HEK293 (cell line): ENCODE results near the gene PPP1R1A.
A peak's percentile ranks its signal among the peaks of the same experiment; 100 is the strongest.

Experiments used
- CTCF ChIA-PET: fragments of 350-600 bp; formaldehyde crosslinking; extraction: SDS; loops from one replicate; lab custom pipeline; 2021; ENCODE audit warnings: antibody characterized with exemption; lab: Yijun Ruan, JAX
- POLR2A ChIA-PET: fragments of 300-600 bp; formaldehyde crosslinking; extraction: SDS; loops from one replicate; lab custom pipeline; 2020; ENCODE audit warnings: antibody characterized with exemption, inconsistent platforms; lab: Yijun Ruan, JAX
- H3K27ac ChIP-seq: fragments of 200-500 bp; sonication (Bioruptor generic); 2 replicates; pipeline ENCODE4 v1.5.1; 2014; ENCODE audit warnings: low read depth, low read length, control low read depth, inconsistent platforms; ENCODE audit errors: extremely low read depth
- H3K36me3 ChIP-seq, 2 experiments: fragments of 200-500 bp in 1 of 2; sonication (Bioruptor generic) in 1 of 2; 1 replicate in 1 of 2; 2 replicates in 1 of 2; pipeline ENCODE4 v1.5.1; 2014 to 2017; ENCODE audit warnings: inconsistent platforms in 2 of 2, low read length in 2 of 2; ENCODE audit not compliant: control insufficient read depth in 2 of 2, insufficient read depth in 1 of 2
- H3K4me1 ChIP-seq: fragments of 200-500 bp; sonication (Bioruptor generic); 2 replicates; pipeline ENCODE4 v1.5.1; 2014; ENCODE audit warnings: mild to moderate bottlenecking, low read length, inconsistent platforms; ENCODE audit not compliant: control insufficient read depth, insufficient read depth
- H3K4me3 ChIP-seq: 2 replicates; pipeline ENCODE4 v1.5.1; 2011; ENCODE audit warnings: low read depth, mild to moderate bottlenecking, control low read depth, low read length, moderate library complexity
- H3K9me3 ChIP-seq: fragments of 200-500 bp; sonication (Bioruptor generic); 2 replicates; pipeline ENCODE4 v1.5.1; 2014; ENCODE audit warnings: low read depth, low read length, inconsistent platforms; ENCODE audit not compliant: control insufficient read depth, insufficient read depth
- GFI1B ChIP-seq: fragments of 450-650 bp; formaldehyde crosslinking; IDR thresholded peaks from 2 replicates; pipeline ENCODE4 v1.5.1; 2016; ENCODE audit warnings: missing biosample characterization, missing genetic modification characterization
- GLIS1 ChIP-seq: fragments of 450-650 bp; formaldehyde crosslinking; IDR thresholded peaks from 2 replicates; pipeline ENCODE4 v1.5.1; 2016; ENCODE audit warnings: missing biosample characterization, missing genetic modification characterization
- OSR2 ChIP-seq: fragments of 450-650 bp; formaldehyde crosslinking; IDR thresholded peaks from 2 replicates; pipeline ENCODE4 v1.5.1; 2016; ENCODE audit warnings: missing biosample characterization, missing genetic modification characterization
- SP7 ChIP-seq: fragments of 450-650 bp; formaldehyde crosslinking; IDR thresholded peaks from 2 replicates; pipeline ENCODE4 v1.5.1; 2016; ENCODE audit warnings: missing biosample characterization, missing genetic modification characterization
- ZBTB17 ChIP-seq: fragments of 450-650 bp; formaldehyde crosslinking; IDR thresholded peaks from 2 replicates; pipeline ENCODE4 v1.5.1; 2016; ENCODE audit warnings: missing biosample characterization, missing genetic modification characterization
- ZBTB21 ChIP-seq: fragments of 450-650 bp; formaldehyde crosslinking; IDR thresholded peaks from 2 replicates; pipeline ENCODE4 v1.5.1; 2017; ENCODE audit warnings: missing biosample characterization, missing genetic modification characterization
- ZFP69B ChIP-seq: fragments of 450-650 bp; formaldehyde crosslinking; IDR thresholded peaks from 2 replicates; pipeline ENCODE4 v1.5.1; 2016; ENCODE audit warnings: missing biosample characterization, missing genetic modification characterization
- ZNF10 ChIP-seq: fragments of 450-650 bp; formaldehyde crosslinking; IDR thresholded peaks from 2 replicates; pipeline ENCODE4 v1.5.1; 2017; ENCODE audit warnings: missing biosample characterization, missing genetic modification characterization
- ZNF133 ChIP-seq: fragments of 450-650 bp; formaldehyde crosslinking; IDR thresholded peaks from 2 replicates; pipeline ENCODE4 v1.5.1; 2016; ENCODE audit warnings: missing biosample characterization, missing genetic modification characterization
- ZNF292 ChIP-seq: fragments of 450-650 bp; formaldehyde crosslinking; IDR thresholded peaks from 2 replicates; pipeline ENCODE4 v1.5.1; 2016; ENCODE audit warnings: low read depth, missing biosample characterization, missing genetic modification characterization, borderline replicate concordance
- ZNF341 ChIP-seq: fragments of 450-650 bp; formaldehyde crosslinking; IDR thresholded peaks from 2 replicates; pipeline ENCODE4; 2016; ENCODE audit warnings: low read depth, missing biosample characterization, missing genetic modification characterization
- ZNF354C ChIP-seq: fragments of 450-650 bp; formaldehyde crosslinking; IDR thresholded peaks from 2 replicates; pipeline ENCODE4 v1.5.1; 2016; ENCODE audit warnings: missing biosample characterization, missing genetic modification characterization, low read depth, borderline replicate concordance
- ZNF366 ChIP-seq: fragments of 450-650 bp; formaldehyde crosslinking; conservative IDR thresholded peaks from 2 replicates; pipeline ENCODE4 v1.5.1; 2016; ENCODE audit warnings: missing biosample characterization, missing genetic modification characterization
- ZNF37A ChIP-seq: fragments of 450-650 bp; IDR thresholded peaks from 2 replicates; pipeline ENCODE4 v1.5.1; 2018; ENCODE audit warnings: missing biosample characterization, missing genetic modification characterization
- ZNF416 ChIP-seq: fragments of 450-650 bp; formaldehyde crosslinking; IDR thresholded peaks from 2 replicates; pipeline ENCODE4 v1.5.1; 2016; ENCODE audit warnings: missing biosample characterization, missing genetic modification characterization
- ZNF549 ChIP-seq: fragments of 450-650 bp; IDR thresholded peaks from 2 replicates; pipeline ENCODE4 v1.5.1; 2018; ENCODE audit warnings: missing biosample characterization, missing genetic modification characterization, mild to moderate bottlenecking, inconsistent platforms, moderate library complexity
- ZNF558 ChIP-seq: fragments of 450-650 bp; formaldehyde crosslinking; IDR thresholded peaks from 2 replicates; pipeline ENCODE4 v1.5.1; 2016; ENCODE audit warnings: missing biosample characterization, missing genetic modification characterization
- ZNF623 ChIP-seq: fragments of 450-650 bp; formaldehyde crosslinking; IDR thresholded peaks from 2 replicates; pipeline ENCODE4 v1.5.1; 2016; ENCODE audit warnings: missing biosample characterization, missing genetic modification characterization
- ZNF629 ChIP-seq: fragments of 450-650 bp; formaldehyde crosslinking; IDR thresholded peaks from 2 replicates; pipeline ENCODE4 v1.5.1; 2017; ENCODE audit warnings: missing biosample characterization, missing genetic modification characterization
- ZNF658 ChIP-seq: fragments of 450-650 bp; formaldehyde crosslinking; IDR thresholded peaks from 2 replicates; pipeline ENCODE4; 2016; ENCODE audit warnings: missing biosample characterization, missing genetic modification characterization
- ZNF664 ChIP-seq: fragments of 450-650 bp; formaldehyde crosslinking; IDR thresholded peaks from 2 replicates; pipeline ENCODE4 v1.5.1; 2016; ENCODE audit warnings: missing biosample characterization, missing genetic modification characterization
- ZSCAN30 ChIP-seq: fragments of 450-650 bp; IDR thresholded peaks from 2 replicates; pipeline ENCODE4 v1.5.1; 2018; ENCODE audit warnings: missing biosample characterization, mild to moderate bottlenecking, missing genetic modification characterization, moderate library complexity
- ZXDB ChIP-seq: fragments of 450-650 bp; formaldehyde crosslinking; IDR thresholded peaks from 2 replicates; pipeline ENCODE4 v1.5.1; 2016; ENCODE audit warnings: missing biosample characterization, missing genetic modification characterization
- TF ChIP-seq, protein P1 (sequence below): fragments of 450-650 bp; formaldehyde crosslinking; conservative IDR thresholded peaks from 2 replicates; pipeline ENCODE4 v1.5.1; 2016; ENCODE audit warnings: low read depth, missing biosample characterization, missing genetic modification characterization
- TF ChIP-seq, protein P2 (sequence below): fragments of 450-650 bp; formaldehyde crosslinking; IDR thresholded peaks from 2 replicates; pipeline ENCODE4 v1.5.1; 2016; ENCODE audit warnings: missing biosample characterization, missing genetic modification characterization
- TF ChIP-seq, protein P3 (sequence below): fragments of 450-650 bp; formaldehyde crosslinking; IDR thresholded peaks from 2 replicates; pipeline ENCODE4 v1.5.1; 2017; ENCODE audit warnings: missing biosample characterization, mild to moderate bottlenecking, missing genetic modification characterization, moderate library complexity
- TF ChIP-seq, protein P4 (sequence below): fragments of 450-650 bp; formaldehyde crosslinking; IDR thresholded peaks from 2 replicates; pipeline ENCODE4 v1.5.1; 2017; ENCODE audit warnings: missing biosample characterization, missing genetic modification characterization

Gene PPP1R1A

DNA sequence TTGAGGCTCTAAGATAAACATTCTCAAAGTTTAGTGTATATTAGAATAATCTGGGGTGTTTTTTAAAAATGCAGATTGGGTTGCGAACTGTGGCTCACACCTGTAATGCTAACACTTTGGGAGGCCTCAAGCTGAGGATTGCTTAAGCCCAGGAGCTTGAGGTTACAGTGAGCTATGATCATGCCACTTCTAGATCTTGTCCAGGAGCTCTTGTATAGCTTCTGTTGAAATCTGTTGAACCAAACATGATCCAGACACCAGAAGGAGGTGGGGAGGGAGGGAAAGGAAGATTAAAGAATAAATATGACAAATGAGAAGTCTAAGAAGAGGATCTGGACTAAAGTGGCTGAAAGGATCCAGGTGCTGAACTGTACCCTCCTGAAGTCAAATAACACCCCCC lies 24.7 kb downstream of the PPP1R1A start:
- H3K4me1 ChIP-seq = peaks cover 5% of the 10 kb centered on the region; the same call in 1 of the 2 replicates
- ChIA-PET CTCF (interaction anchor here (0.9 to 2.9 kb wide), 4 partner anchors 11 to 42 kb away, joined by 3 to 12 read pairs (median 8); no protein-coding TSS in a partner anchor), POLR2A (interaction anchor here (1.9 kb wide), 1 partner anchor 14 kb away, joined by 4 read pairs; the partner anchor contains the start of gene PDE1B)
- no peaks in the 10 kb centered on the region for H3K36me3 ChIP-seq
- no peak overlapping the region for H3K4me3 ChIP-seq
- H3K9me3 ChIP-seq = no peaks in the 10 kb centered on the region
- TF ChIP-seq ZNF623 (tag by site-specific recombination) (no peak), GFI1B (tag by site-specific recombination) (no peak), ZNF549 (tag by site-specific recombination) (no peak), ZNF366 (tag by site-specific recombination) (no peak), ZNF292 (tag by site-specific recombination) (no peak), ZNF133 (no peak), ZFP69B (no peak), ZNF558 (tag by site-specific recombination) (no peak), ZNF37A (tag by site-specific recombination) (no peak), SP7 (no peak)
- TF ChIP-seq, protein P1, sequence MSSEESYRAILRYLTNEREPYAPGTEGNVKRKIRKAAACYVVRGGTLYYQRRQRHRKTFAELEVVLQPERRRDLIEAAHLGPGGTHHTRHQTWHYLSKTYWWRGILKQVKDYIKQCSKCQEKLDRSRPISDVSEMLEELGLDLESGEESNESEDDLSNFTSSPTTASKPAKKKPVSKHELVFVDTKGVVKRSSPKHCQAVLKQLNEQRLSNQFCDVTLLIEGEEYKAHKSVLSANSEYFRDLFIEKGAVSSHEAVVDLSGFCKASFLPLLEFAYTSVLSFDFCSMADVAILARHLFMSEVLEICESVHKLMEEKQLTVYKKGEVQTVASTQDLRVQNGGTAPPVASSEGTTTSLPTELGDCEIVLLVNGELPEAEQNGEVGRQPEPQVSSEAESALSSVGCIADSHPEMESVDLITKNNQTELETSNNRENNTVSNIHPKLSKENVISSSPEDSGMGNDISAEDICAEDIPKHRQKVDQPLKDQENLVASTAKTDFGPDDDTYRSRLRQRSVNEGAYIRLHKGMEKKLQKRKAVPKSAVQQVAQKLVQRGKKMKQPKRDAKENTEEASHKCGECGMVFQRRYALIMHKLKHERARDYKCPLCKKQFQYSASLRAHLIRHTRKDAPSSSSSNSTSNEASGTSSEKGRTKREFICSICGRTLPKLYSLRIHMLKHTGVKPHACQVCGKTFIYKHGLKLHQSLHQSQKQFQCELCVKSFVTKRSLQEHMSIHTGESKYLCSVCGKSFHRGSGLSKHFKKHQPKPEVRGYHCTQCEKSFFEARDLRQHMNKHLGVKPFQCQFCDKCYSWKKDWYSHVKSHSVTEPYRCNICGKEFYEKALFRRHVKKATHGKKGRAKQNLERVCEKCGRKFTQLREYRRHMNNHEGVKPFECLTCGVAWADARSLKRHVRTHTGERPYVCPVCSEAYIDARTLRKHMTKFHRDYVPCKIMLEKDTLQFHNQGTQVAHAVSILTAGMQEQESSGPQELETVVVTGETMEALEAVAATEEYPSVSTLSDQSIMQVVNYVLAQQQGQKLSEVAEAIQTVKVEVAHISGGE (tag by site-specific recombination) = no peak
- no peak overlapping the region for H3K27ac ChIP-seq

DNA sequence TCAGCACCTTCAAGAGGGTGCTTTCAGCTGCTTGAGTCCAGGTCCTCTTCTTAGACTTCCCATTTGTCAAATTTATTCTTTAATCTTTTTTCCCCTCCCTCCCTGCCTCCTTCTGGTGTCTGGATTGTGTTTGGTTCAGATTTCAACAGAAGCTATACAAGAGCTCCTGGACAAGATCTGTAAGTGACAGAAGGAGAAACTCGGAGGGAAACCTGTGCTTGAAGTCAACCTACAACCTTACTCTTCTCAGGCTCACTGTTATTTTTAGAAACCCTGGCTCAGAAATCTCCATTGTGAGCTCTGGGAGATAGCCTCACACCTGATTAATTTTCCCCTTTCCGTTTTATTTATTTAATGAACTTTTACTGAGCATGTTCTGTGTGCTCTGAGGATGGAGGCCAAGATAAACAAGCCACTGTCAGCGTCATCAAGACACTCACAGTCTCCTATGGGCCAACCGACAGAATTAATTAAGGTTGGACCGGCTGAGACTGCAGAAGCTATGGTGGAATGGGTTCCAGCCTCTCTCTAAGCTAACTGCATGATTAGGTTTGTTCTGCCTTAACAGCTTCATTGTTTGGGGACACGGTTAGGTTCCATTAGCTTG lies 25.6 kb downstream of the PPP1R1A start:
- Histone ChIP-seq H3K4me3 (no peak overlapping the region), H3K9me3 (no peaks in the 10 kb centered on the region), H3K36me3 (no peaks in the 10 kb centered on the region), H3K4me1 (peaks cover 5% of the 10 kb centered on the region; the same call in 1 of the 2 replicates), H3K27ac (no peak overlapping the region)
- ChIA-PET POLR2A (interaction anchor here (1.9 kb wide), 1 partner anchor 13 kb away, joined by 4 read pairs; the partner anchor contains the start of gene PDE1B), CTCF (interaction anchor here (0.7 to 2.9 kb wide), 4 partner anchors 10 to 35 kb away, joined by 3 to 11 read pairs (median 4); no protein-coding TSS in a partner anchor)
- TF ChIP-seq ZBTB17 (0 out of 2 replicates have a peak, but pooled peaks have one; percentile 47), ZNF664 (tag by site-specific recombination) (peak; percentile 96), ZBTB21 (tag by site-specific recombination) (no peak), GLIS1 (tag by site-specific recombination) (0 out of 2 replicates have a peak, but pooled peaks have one; percentile 9), ZNF354C (no peak), ZNF366 (tag by site-specific recombination) (no peak; the same call in 1 of the 2 replicates), ZXDB (0 out of 2 replicates have a peak, but pooled peaks have one; percentile 7), ZNF629 (peak; percentile 63; the same call in 1 of the 2 replicates), ZSCAN30 (tag by site-specific recombination) (0 out of 2 replicates have a peak, but pooled peaks have one; percentile 7), ZNF341 (tag by site-specific recombination) (no peak), ZNF10 (tag by site-specific recombination) (peak; percentile 52; the same call in 1 of the 2 replicates), OSR2 (peak; percentile 79), ZNF658 (tag by site-specific recombination) (no peak), ZNF416 (tag by site-specific recombination) (no peak)
- TF ChIP-seq, protein P2, sequence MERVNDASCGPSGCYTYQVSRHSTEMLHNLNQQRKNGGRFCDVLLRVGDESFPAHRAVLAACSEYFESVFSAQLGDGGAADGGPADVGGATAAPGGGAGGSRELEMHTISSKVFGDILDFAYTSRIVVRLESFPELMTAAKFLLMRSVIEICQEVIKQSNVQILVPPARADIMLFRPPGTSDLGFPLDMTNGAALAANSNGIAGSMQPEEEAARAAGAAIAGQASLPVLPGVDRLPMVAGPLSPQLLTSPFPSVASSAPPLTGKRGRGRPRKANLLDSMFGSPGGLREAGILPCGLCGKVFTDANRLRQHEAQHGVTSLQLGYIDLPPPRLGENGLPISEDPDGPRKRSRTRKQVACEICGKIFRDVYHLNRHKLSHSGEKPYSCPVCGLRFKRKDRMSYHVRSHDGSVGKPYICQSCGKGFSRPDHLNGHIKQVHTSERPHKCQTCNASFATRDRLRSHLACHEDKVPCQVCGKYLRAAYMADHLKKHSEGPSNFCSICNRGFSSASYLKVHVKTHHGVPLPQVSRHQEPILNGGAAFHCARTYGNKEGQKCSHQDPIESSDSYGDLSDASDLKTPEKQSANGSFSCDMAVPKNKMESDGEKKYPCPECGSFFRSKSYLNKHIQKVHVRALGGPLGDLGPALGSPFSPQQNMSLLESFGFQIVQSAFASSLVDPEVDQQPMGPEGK = no peak
- TF ChIP-seq, protein P3, sequence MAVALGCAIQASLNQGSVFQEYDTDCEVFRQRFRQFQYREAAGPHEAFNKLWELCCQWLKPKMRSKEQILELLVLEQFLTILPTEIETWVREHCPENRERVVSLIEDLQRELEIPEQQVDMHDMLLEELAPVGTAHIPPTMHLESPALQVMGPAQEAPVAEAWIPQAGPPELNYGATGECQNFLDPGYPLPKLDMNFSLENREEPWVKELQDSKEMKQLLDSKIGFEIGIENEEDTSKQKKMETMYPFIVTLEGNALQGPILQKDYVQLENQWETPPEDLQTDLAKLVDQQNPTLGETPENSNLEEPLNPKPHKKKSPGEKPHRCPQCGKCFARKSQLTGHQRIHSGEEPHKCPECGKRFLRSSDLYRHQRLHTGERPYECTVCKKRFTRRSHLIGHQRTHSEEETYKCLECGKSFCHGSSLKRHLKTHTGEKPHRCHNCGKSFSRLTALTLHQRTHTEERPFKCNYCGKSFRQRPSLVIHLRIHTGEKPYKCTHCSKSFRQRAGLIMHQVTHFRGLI (tag by site-specific recombination) = peak; percentile 62; the same call in 1 of the 2 replicates
- TF ChIP-seq, protein P4, sequence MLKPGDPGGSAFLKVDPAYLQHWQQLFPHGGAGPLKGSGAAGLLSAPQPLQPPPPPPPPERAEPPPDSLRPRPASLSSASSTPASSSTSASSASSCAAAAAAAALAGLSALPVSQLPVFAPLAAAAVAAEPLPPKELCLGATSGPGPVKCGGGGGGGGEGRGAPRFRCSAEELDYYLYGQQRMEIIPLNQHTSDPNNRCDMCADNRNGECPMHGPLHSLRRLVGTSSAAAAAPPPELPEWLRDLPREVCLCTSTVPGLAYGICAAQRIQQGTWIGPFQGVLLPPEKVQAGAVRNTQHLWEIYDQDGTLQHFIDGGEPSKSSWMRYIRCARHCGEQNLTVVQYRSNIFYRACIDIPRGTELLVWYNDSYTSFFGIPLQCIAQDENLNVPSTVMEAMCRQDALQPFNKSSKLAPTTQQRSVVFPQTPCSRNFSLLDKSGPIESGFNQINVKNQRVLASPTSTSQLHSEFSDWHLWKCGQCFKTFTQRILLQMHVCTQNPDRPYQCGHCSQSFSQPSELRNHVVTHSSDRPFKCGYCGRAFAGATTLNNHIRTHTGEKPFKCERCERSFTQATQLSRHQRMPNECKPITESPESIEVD = peak; percentile 50; the same call in 1 of the 2 replicates
